ENCODE results near the gene WDR3.

The WDR3 gene

GRCh38 chr1:117959364-117959763 lies 29.8 kb downstream of the WDR3 start:
- TF ChIP-seq EZH2phosphoT487 (IDR thresholded peaks at IDR 0.05; ENCODE audit: borderline replicate concordance, low read length): no peak
- TF ChIP-seq, protein P1, sequence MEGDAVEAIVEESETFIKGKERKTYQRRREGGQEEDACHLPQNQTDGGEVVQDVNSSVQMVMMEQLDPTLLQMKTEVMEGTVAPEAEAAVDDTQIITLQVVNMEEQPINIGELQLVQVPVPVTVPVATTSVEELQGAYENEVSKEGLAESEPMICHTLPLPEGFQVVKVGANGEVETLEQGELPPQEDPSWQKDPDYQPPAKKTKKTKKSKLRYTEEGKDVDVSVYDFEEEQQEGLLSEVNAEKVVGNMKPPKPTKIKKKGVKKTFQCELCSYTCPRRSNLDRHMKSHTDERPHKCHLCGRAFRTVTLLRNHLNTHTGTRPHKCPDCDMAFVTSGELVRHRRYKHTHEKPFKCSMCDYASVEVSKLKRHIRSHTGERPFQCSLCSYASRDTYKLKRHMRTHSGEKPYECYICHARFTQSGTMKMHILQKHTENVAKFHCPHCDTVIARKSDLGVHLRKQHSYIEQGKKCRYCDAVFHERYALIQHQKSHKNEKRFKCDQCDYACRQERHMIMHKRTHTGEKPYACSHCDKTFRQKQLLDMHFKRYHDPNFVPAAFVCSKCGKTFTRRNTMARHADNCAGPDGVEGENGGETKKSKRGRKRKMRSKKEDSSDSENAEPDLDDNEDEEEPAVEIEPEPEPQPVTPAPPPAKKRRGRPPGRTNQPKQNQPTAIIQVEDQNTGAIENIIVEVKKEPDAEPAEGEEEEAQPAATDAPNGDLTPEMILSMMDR (IDR thresholded peaks at IDR 0.05; ENCODE audit: low read depth, low read length, poor library complexity, severe bottlenecking): no peak
- Histone ChIP-seq H3K79me2 (ENCODE audit: control insufficient read depth, low read length) (no peaks in the 10 kb centered on the region), H4K20me1 (ENCODE audit: control insufficient read depth, insufficient read depth, low read depth, low read length) (no peaks in the 10 kb centered on the region), H3K9me3 (ENCODE audit: control insufficient read depth, insufficient read depth, low read length) (no peaks in the 10 kb centered on the region), H3K4me1 (ENCODE audit: control insufficient read depth, low read length) (no peaks in the 10 kb centered on the region), H3K4me3 (ENCODE audit: low read length) (no peak overlapping the region), H3F3A (ENCODE audit: control insufficient read depth, insufficient read depth) (no peaks in the 10 kb centered on the region), H3K9me2 (replicated peaks; ENCODE audit: control insufficient read depth, low read length) (no peaks in the 10 kb centered on the region), H3K27ac (ENCODE audit: low read depth, low read length) (no peak overlapping the region), H3K4me2 (ENCODE audit: low read length) (no peak overlapping the region), H3K27me3 (ENCODE audit: control insufficient read depth, low read length) (no peaks in the 10 kb centered on the region), H3K36me3 (ENCODE audit: control insufficient read depth, low read length) (peaks cover 73% of the 10 kb centered on the region)

DNA sequence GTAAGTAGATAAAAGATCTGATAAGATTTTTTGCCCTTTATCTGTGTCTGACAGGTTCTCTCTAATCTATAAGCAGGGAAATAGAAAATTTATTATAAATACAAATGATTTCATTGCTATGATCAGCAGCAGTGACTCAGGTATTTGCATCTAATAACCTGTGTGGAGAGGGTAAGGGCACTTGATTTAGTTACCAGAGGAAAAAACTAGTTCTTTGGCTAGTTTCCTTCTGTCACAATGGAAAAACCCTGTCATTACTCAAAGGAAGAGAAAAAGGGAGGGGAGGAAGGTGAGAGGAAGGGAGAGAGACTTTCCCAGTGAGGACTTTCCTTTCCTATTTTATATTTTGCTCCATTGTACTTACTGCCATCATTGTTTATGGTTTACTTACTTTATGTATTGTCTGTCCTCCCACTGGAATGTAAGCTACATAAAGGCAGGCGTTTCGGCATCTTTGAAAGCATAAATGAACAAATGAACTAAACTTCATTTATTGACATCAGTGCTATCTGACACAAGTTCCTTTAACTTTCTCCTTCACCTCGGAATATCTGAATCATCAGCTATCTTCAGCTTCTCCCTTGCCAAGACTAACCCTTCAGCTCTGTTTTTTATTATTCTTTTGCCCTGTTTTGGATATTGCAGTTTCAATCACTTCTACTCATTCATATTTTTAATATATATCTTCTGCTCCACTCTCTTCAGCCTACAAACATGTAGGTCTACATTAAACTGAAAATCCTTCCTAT lies 34.9 kb downstream of the WDR3 start:
- Histone ChIP-seq H3K4me2 (ENCODE audit: low read length) (no peak overlapping the region), H3K36me3 (ENCODE audit: control insufficient read depth, low read length) (peaks cover 25% of the 10 kb centered on the region), H3K27ac (ENCODE audit: low read depth, low read length) (no peak overlapping the region), H3K4me1 (ENCODE audit: control insufficient read depth, low read length) (no peaks in the 10 kb centered on the region), H3K9me3 (ENCODE audit: control insufficient read depth, insufficient read depth, low read length) (no peaks in the 10 kb centered on the region), H3K79me2 (ENCODE audit: control insufficient read depth, low read length) (no peaks in the 10 kb centered on the region), H3K27me3 (ENCODE audit: control insufficient read depth, low read length) (no peaks in the 10 kb centered on the region), H3F3A (ENCODE audit: control insufficient read depth, insufficient read depth) (no peaks in the 10 kb centered on the region), H3K9me2 (replicated peaks; ENCODE audit: control insufficient read depth, low read length) (no peaks in the 10 kb centered on the region), H3K4me3 (ENCODE audit: low read length) (no peak overlapping the region), H4K20me1 (ENCODE audit: control insufficient read depth, insufficient read depth, low read depth, low read length) (no peaks in the 10 kb centered on the region)
- TF ChIP-seq, protein P1 (IDR thresholded peaks at IDR 0.05; ENCODE audit: low read depth, low read length, poor library complexity, severe bottlenecking): no peak
- no peak for TF ChIP-seq EZH2phosphoT487 (IDR thresholded peaks at IDR 0.05; ENCODE audit: borderline replicate concordance, low read length)

DNA sequence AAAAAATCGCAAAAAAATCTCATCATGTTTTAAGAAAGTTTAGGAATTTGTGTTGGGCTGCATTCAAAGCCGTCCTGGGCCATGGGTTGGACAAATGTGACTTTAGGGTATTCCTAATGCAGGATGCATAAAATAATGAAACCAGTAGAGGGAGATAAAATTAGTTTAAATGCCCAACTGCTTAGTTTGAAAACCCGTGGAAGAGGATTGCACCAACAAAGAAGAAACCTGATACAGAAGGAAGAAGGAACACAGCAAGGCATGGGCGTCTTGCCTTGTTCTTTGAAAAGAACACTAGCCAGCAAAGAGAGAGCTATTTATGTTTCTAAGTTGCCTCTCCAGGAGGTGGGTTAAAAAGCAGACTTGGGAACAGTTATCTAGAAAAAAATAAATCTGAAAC lies 37.9 kb downstream of the WDR3 start:
- no peak for TF ChIP-seq EZH2phosphoT487 (IDR thresholded peaks at IDR 0.05; ENCODE audit: borderline replicate concordance, low read length)
- TF ChIP-seq, protein P1 (IDR thresholded peaks at IDR 0.05; ENCODE audit: low read depth, low read length, poor library complexity, severe bottlenecking): no peak
- no peak overlapping the region for H3K27ac ChIP-seq (ENCODE audit: low read depth, low read length)
- H3K4me1 ChIP-seq (ENCODE audit: control insufficient read depth, low read length): no peaks in the 10 kb centered on the region
- H3K4me2 ChIP-seq (ENCODE audit: low read length): no peak overlapping the region
- no peak overlapping the region for H3K4me3 ChIP-seq (ENCODE audit: low read length)
- H4K20me1 ChIP-seq (ENCODE audit: control insufficient read depth, insufficient read depth, low read depth, low read length): no peaks in the 10 kb centered on the region
- no peaks in the 10 kb centered on the region for H3K79me2 ChIP-seq (ENCODE audit: control insufficient read depth, low read length)
- no peaks in the 10 kb centered on the region for H3K9me3 ChIP-seq (ENCODE audit: control insufficient read depth, insufficient read depth, low read length)
- H3K9me2 ChIP-seq (replicated peaks; ENCODE audit: control insufficient read depth, low read length): no peaks in the 10 kb centered on the region
- H3K27me3 ChIP-seq (ENCODE audit: control insufficient read depth, low read length): no peaks in the 10 kb centered on the region; the same call in 1 of the 2 replicates
- no peaks in the 10 kb centered on the region for H3F3A ChIP-seq (ENCODE audit: control insufficient read depth, insufficient read depth)
- peaks cover 5% of the 10 kb centered on the region; the same call in 1 of the 2 replicates for H3K36me3 ChIP-seq (ENCODE audit: control insufficient read depth, low read length)

All from DOHH2 (cell line).